DOHH2 (cell line): ENCODE results near the gene PGBD5.

Source experiments
- H3F3A ChIP-seq: fragments of 200-600 bp; sonication (generic), shearing (Covaris generic); 2 replicates; pipeline ENCODE4 v1.6.0; 2016; ENCODE audit warnings: antibody characterized with exemption, mild to moderate bottlenecking; ENCODE audit not compliant: control insufficient read depth, insufficient read depth
- H3K27ac ChIP-seq: fragments of 200-600 bp; sonication (generic); 2 replicates; pipeline ENCODE4 v1.5.1; 2014; ENCODE audit warnings: low read depth, mild to moderate bottlenecking, low read length, moderate library complexity
- H3K27me3 ChIP-seq: fragments of 200-600 bp; sonication (generic); 2 replicates; pipeline ENCODE4 v1.6.1; 2014; ENCODE audit warnings: mild to moderate bottlenecking, low read length, mixed read lengths; ENCODE audit not compliant: control insufficient read depth
- H3K36me3 ChIP-seq: fragments of 200-600 bp; sonication (generic); 2 replicates; pipeline ENCODE4 v1.6.1; 2014; ENCODE audit warnings: mild to moderate bottlenecking, low read length, moderate library complexity, mixed read lengths; ENCODE audit not compliant: control insufficient read depth
- H3K4me1 ChIP-seq: fragments of 200-600 bp; sonication (generic); 2 replicates; pipeline ENCODE4 v1.6.1; 2014; ENCODE audit warnings: mild to moderate bottlenecking, low read length, mixed read lengths; ENCODE audit not compliant: control insufficient read depth
- H3K4me2 ChIP-seq: fragments of 200-600 bp; sonication (generic); 2 replicates; pipeline ENCODE4 v1.6.0; 2014; ENCODE audit warnings: mild to moderate bottlenecking, low read length, moderate library complexity
- H3K4me3 ChIP-seq: fragments of 200-600 bp; sonication (generic); 2 replicates; pipeline ENCODE4 v1.5.1; 2014; ENCODE audit warnings: mild to moderate bottlenecking, low read length, mixed read lengths
- H3K79me2 ChIP-seq: fragments of 200-600 bp; sonication (generic); 2 replicates; pipeline ENCODE4 v1.6.1; 2014; ENCODE audit warnings: mild to moderate bottlenecking, low read length, mixed read lengths; ENCODE audit not compliant: control insufficient read depth
- H3K9me2 ChIP-seq: fragments of 200-600 bp; sonication (generic); replicated peaks from 2 replicates; pipeline ENCODE4 v1.6.1; 2014; ENCODE audit warnings: mild to moderate bottlenecking, low read length, mixed read lengths; ENCODE audit not compliant: control insufficient read depth
- H3K9me3 ChIP-seq: fragments of 200-600 bp; sonication (generic); 2 replicates; pipeline ENCODE4 v1.6.1; 2014; ENCODE audit warnings: antibody characterized with exemption, low read length, mixed read lengths; ENCODE audit not compliant: control insufficient read depth, insufficient read depth
- H4K20me1 ChIP-seq: fragments of 200-600 bp; sonication (generic); 2 replicates; pipeline ENCODE4 v1.6.0; 2014; ENCODE audit warnings: low read depth, mild to moderate bottlenecking, antibody characterized with exemption, low read length, moderate library complexity; ENCODE audit not compliant: control insufficient read depth, insufficient read depth
- EZH2phosphoT487 ChIP-seq: fragments of 200-600 bp; sonication (generic); IDR thresholded peaks from 2 replicates; pipeline ENCODE4 v1.6.1; 2017; ENCODE audit warnings: borderline replicate concordance, mild to moderate bottlenecking, antibody characterized with exemption, low read length, moderate library complexity, mixed read lengths
- TF ChIP-seq, protein P1 (sequence below): fragments of 200-600 bp; sonication (generic); IDR thresholded peaks from one replicate; pipeline ENCODE4 v1.5.1; 2014; ENCODE audit warnings: antibody characterized with exemption, mild to moderate bottlenecking, low read depth, low read length; ENCODE audit not compliant: poor library complexity, severe bottlenecking

The PGBD5 gene

DNA sequence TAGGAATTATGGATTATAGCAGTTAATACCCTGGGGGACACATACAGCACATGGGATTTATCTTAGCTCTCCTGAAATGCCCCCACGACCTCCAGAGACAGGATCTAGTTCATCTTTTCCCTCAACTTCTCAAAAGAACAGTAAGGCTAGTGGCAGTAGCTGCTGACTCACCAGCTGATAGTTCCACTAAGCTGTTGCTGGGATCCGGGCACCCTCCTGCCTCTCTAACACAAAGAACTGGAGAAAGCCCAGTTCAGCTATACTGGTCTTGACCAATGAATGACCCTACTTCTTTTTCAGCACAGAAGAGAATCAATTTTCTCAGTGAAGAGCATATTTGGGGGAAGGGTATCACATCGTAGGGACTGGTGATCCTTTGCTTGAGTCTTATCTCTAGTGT is 84.1 kb downstream of the PGBD5 start:
- no peaks in the 10 kb centered on the region for H3K9me2 ChIP-seq
- no peaks in the 10 kb centered on the region for H3K36me3 ChIP-seq
- no peaks in the 10 kb centered on the region for H3K4me1 ChIP-seq
- no peaks in the 10 kb centered on the region for H3F3A ChIP-seq
- no peak overlapping the region for H3K4me2 ChIP-seq
- no peak overlapping the region for H3K4me3 ChIP-seq
- TF ChIP-seq, protein P1, sequence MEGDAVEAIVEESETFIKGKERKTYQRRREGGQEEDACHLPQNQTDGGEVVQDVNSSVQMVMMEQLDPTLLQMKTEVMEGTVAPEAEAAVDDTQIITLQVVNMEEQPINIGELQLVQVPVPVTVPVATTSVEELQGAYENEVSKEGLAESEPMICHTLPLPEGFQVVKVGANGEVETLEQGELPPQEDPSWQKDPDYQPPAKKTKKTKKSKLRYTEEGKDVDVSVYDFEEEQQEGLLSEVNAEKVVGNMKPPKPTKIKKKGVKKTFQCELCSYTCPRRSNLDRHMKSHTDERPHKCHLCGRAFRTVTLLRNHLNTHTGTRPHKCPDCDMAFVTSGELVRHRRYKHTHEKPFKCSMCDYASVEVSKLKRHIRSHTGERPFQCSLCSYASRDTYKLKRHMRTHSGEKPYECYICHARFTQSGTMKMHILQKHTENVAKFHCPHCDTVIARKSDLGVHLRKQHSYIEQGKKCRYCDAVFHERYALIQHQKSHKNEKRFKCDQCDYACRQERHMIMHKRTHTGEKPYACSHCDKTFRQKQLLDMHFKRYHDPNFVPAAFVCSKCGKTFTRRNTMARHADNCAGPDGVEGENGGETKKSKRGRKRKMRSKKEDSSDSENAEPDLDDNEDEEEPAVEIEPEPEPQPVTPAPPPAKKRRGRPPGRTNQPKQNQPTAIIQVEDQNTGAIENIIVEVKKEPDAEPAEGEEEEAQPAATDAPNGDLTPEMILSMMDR, result no peak
- TF ChIP-seq EZH2phosphoT487, result no peak
- H3K27me3 ChIP-seq, result 0 out of 2 replicates have a peak, but pooled peaks cover 5% of the 10 kb centered on the region
- no peaks in the 10 kb centered on the region for H3K9me3 ChIP-seq
- H4K20me1 ChIP-seq, result no peaks in the 10 kb centered on the region
- no peaks in the 10 kb centered on the region for H3K79me2 ChIP-seq
- H3K27ac ChIP-seq, result no peak overlapping the region

DNA sequence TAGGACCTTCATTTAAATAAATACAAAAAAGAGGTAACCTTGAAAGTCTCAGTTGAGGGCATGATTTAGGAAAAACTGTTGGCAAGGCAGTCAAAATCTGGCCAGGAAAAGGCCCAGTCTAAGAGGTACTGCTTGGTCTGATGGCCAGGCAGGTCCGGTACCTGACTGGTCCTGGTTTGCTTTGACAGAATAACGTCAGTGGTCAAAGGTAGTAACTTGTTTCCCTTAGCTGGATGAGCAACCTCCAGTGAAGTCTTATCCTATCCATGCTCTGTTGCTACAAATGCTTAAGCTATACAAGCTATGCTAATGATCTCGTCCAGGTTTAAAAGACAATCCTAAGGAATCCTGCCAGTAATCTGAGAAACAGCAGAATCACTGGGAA is 85.0 kb downstream of the PGBD5 start:
- H3K4me3 ChIP-seq, result no peak overlapping the region
- H3K4me1 ChIP-seq, result no peaks in the 10 kb centered on the region
- no peaks in the 10 kb centered on the region for H3K9me3 ChIP-seq
- H3K36me3 ChIP-seq, result no peaks in the 10 kb centered on the region
- H3K27ac ChIP-seq, result no peak overlapping the region
- TF ChIP-seq, protein P1, result no peak
- TF ChIP-seq EZH2phosphoT487, result no peak
- no peaks in the 10 kb centered on the region for H3K9me2 ChIP-seq
- no peaks in the 10 kb centered on the region for H4K20me1 ChIP-seq
- 0 out of 2 replicates have a peak, but pooled peaks cover 5% of the 10 kb centered on the region for H3K27me3 ChIP-seq
- H3K79me2 ChIP-seq, result no peaks in the 10 kb centered on the region
- no peak overlapping the region for H3K4me2 ChIP-seq
- no peaks in the 10 kb centered on the region for H3F3A ChIP-seq

DNA sequence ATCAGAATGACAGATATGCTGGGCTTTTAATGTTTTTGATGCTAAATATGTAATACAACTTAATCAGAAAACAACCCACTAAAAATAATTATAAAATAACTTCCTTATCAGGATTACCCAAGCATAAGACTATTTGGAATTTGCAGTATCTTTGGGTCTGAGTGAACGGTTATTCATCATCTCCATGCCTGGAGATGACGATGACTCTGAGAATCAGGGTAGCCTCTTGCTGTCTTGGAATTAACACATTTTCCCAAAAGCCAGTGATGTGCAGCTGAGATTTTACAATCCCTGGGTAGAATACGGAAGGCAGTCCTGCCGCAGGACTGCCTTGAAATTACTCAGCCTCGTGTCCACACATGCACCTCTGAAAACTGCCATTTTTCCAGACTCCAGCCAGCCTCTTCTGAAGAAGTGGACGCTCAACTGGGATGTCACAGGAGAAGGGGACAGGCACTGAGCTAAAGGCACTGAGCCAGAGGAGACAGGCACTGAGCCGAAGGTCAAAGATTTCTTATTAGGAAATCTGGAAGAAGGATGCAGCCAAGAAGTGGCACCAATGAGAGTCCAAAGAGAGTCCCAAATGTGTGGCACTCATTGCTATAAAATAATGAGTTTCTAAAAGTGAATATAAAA is 85.5 kb downstream of the PGBD5 start:
- TF ChIP-seq EZH2phosphoT487, result no peak
- TF ChIP-seq, protein P1, result no peak
- no peaks in the 10 kb centered on the region for H3F3A ChIP-seq

More for the DNA sequence above, 85.5 kb downstream of the PGBD5 start:
- Histone ChIP-seq H3K4me3 (no peak overlapping the region), H3K4me2 (no peak overlapping the region), H4K20me1 (no peaks in the 10 kb centered on the region), H3K27me3 (0 out of 2 replicates have a peak, but pooled peaks cover 5% of the 10 kb centered on the region), H3K36me3 (no peaks in the 10 kb centered on the region), H3K79me2 (no peaks in the 10 kb centered on the region), H3K27ac (no peak overlapping the region), H3K9me3 (no peaks in the 10 kb centered on the region), H3K9me2 (no peaks in the 10 kb centered on the region), H3K4me1 (no peaks in the 10 kb centered on the region)
